Measurements from ENCODE around the gene COX7A1.
"Not testable (repeated sequence)": the region's sequence is repeated elsewhere in the genome, so short reads cannot be mapped to it uniquely, and the experiment has no call there.

COX7A1 gene

DNA sequence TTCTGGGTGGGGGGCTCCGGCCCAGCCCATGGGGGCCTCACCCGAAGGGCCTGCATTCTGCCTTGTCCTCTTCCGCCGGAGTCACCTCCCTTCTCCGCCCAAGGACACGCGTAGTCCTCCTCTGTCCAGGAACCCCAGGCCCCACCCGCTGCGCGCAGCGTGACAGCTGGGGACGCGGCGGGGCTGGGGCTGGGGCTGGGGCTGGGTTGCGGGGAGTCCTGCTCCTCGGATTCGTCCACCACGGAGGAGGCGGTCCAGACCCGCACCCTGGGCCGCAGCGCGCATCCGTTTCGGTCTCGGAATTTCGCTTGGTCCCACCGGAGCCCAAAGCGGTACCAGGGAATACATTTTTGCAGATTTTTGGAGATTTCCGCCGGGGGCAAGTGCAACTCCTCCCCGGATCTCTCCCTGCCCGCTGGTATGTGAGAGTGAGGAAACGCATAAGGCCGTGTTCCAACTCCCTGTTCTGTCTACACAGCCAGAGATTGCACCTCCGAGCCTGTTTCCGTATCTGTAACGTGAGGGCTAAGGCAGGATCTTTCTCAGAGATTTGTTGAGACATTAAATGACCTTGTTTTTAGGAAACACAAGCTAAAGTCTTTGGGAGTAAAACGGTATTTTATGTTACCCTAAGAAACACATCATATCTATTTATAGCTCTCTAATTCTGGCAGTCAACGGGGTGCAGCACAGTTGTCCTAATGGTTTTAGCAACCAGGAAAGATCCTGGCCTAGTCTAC, at the start of gene COX7A1:
COX7A1 (minus strand) TSS at position 96 of the 740 bp plus-strand sequence; CDS start at position 56, 40 bp downstream.
- DNase-seq: no peak

DNA sequence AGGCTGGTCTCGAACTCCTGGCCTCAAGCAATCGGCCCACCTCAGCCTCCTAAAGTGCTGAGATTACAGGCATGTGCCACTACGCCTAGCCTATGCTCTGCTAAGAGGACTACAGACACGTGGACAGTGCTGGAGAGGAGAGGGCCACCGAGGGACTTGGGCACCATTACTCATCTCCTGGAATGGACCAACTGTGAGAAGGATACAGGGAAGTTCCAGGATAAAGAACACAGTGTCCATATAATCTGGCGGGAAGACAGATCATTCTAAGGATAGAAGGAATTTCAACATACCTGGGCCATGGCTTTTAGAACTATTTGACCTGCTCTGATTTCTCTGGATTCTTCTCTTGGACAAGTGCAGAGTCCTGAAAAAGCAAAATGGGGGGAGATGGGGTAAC, 49.4 kb upstream of the COX7A1 start:
- DNase-seq: no peak

DNA sequence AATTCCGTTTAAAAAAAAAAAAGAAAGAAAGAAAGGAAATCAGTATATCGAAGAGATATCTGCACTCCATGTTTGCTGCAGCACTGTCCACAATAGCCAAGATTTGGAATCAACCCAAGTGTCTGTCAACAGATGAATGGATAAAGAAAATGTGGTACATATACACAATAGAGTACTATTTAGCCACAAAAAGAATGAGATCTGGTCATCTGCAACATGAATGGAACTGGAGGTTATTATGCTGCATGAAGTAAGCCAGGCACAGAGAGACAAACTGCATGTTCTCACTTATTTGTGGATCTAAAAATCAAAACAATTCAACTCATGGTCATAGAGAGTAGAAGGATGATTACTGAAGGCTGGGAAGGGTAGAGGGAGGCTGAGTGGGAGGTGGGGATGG, 45.9 kb upstream of the COX7A1 start:
- peak; percentile 10 to 93 for DNase-seq

DNA sequence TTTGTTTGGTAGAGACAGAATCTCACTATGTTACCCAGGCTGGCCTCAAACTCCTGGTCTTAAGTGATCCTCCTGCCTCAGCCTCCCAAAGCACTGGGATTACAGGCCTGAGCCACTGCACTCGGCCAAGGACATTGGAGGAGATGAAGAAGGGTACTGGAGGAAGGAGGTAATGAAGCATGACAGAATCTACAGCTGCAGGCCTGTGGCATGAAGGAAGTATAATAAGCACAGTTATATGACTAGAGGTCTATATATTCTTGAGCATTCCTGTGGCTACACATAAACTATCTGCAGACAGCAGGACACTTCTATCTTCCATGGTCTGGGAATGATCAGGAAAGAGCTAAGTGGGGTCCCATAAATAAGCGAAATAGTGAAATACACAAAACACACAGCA, 44.0 kb upstream of the COX7A1 start:
- no peak for DNase-seq

DNA sequence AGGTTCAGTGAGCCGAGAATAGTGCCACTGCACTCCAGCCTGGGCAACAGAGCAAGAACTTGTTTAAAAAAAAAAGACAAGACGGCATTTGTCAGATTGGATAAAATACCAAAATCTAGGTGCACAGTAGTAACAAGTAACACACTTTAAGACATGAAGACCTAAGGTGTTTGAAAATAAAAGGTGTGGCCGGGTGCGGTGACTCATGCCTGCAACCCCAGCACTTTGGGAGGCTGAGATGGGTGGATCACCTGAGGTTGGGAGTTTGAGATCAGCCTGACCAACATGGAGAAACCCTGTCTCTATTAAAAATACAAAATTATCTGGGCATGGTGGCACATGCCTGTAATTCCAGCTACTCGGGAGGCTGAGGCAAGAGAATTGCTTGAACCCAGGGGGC, 34.5 kb upstream of the COX7A1 start:
- not testable (repeated sequence) for DNase-seq

DNA sequence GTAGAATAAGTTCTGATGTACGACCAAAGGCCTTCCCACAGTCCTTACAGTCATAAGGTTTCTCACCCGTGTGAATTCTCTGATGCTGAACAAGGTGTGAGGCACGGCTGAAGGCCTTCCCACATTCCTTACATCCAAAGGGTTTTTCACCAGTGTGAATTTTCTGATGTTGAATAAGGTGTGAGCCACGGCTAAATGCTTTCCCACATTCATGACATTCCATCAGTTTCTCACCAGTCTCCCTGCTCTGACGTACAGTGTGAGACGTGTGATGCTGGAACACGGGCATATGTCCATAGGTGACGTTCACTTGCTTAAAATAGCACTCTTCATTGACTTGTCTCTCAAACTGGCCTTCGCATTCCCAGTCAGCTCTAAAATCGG, 31.0 kb upstream of the COX7A1 start:
- no peak for DNase-seq

DNA sequence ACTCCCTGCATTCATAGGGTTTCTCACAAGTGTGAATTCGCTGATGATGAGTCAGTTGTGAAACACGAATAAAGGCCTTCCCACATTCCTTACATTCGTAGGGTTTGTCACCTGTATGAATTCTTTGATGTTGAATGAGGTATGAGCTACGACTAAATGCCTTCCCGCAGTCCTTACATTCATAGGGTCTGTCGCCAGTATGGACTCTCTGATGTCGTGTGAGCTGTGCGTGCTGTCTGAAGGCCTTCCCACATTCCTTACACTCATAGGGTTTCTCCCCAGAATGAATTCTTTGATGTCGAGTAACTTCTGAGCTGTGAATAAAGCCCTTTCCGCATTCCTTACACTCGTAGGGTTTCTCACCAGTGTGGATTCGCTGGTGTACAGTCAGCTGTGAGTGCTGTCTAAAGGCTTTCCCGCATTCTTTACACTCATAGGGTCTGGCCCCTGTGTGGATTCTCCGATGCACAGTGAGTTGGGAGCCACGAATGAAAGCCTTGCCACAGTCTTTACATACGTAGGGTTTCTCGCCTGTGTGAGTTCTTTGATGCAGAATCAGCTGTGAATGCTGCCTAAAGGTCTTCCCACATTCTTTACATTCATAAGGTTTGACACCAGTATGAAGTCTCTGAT, 30.5 kb upstream of the COX7A1 start:
- no peak for DNase-seq

DNA sequence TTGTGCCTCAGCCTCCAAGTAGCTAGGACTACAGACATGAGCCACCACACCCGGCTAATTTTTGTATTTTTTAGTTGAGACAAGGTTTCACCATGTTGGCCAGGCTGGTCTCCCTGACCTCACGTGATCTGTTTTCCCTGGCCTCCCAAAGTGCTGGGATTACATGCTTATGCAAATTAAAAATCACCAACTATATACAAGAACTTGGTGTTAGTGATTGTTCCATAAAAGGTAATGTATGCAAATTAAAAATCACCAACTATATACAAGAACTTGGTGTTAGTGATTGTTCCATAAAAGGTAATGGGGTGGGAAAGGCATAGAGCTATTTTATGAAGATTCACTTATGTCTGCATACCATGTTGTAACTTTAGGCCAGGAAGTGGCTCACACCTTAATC, 26.8 kb upstream of the COX7A1 start:
- not testable (repeated sequence) for DNase-seq

DNA sequence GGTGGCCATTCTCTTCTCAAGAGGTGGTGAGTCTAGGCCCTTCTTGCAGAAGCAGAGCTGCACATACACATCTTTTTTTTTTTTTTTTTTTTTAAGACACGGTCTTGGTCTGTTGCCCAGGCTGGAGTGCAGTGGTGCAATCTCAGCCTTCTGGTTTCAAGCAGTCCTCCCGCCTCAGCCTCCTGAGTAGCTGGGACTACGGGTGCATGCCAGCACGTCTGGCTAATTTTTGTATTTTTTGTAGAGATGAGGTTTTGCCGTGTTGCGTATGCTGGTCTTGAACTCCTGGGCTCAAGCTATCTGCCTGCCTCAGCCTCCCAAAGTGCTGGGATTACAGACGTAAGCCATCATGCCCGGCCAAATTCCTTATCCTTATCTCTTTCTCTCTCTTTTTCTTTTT, 21.6 kb upstream of the COX7A1 start:
- DNase-seq: not testable (repeated sequence)

DNA sequence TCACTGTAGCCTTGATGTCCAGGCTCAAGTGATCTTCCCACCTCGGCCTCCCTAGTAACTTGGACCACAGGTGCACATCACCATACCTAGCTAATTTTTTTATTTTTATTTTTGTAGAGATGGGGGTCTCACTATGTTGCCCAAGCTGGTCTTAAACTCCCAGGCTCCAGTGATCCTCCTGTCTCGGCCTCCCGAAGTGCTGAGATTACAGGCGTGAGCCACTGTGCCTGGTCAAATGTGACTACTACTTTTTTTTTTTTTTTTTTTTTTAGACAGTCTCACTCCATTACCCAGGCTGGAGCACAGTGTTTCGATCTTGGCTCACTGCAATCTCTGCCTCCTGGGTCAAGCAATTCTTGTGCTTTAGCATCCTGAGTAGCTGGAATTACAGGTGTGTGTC, 20.6 kb upstream of the COX7A1 start:
- DNase-seq: no peak

DNA sequence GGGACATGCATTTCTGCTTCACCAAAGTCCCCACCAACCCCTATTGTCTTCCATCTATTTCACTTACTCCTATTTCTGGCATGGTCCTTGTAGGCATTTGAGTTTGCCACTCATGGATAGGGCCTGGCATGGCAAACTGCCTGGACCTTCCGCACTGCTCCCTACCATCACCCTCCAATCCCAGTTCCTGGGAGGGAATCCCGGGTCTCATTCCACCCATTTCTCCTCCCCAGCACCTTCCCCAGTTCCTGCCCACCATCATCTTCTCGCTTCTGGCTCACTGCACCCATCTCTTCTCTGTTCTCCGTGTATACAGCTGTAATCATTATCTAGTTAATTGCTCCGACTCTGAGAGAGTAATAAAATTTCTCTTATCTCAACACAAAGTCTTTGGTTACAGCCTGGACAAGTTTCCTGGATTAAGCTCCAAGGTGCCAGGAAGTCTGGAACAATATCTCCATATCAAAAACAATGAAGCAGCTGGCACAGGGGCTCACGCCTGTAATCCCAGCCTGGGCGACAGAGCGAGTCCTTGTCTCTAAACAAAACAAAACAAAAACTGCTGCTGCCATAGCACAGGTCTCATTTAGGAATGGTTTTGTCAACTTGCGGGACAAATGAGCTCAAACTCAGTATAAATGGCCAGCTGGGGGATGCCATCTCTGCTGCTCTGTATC, 17.0 kb upstream of the COX7A1 start:
- no peak for DNase-seq

DNA sequence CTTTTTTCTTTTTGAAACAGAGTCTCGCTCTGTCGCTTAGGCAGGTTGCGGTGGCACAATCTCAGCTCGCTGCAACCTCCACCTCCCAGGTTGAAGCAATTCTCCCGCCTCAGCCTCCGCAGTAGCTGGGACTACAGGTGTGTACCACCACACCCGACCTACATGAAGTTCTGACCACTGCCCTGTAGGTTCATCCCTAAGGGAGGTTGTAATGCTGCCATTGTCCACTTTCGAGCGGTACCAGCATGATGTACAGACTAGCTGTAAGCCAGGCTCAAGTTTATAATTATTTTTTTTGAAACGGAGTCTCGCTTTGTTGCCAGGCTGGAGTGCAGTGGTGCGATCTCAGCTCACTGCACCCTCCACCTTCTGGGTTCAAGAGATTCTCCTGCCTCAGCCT, 11.6 kb upstream of the COX7A1 start:
- DNase-seq: no peak

DNA sequence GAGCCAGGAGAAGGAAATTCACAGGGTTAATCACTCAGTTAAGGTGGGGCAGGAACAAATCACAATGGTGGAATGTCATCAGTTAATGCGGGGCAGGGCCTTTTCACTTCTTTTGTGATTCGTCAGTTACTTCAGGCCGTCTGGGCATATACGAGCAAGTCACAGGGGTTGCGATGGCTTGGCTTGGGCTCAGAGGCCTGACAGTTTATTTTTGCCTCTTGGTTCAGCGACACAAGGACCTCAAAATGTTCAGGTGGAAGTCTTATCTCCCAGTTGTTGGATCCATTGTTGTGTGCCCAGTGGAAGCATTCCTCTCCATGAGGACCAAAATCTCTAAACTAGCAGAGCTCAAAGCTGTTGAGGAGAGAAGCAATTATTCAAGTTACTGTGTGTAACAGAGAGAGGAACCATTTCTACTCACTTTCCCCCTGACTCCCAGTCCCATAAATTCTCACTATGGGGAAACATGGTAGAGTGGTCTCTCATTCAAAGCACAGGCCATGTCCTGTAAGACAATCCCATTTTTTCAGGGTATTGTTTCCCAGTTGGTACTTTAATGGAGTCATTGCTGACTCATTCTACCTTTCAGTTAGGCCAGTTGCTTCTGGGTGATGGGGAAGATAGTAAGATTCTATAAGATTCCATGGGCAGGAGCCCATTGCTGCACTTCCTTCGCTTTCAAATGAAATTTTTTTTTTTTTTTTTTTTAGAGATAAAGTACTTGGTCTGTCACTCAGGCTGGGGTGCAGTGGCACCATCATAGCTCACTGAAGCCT, 8.8 kb upstream of the COX7A1 start:
- DNase-seq: no peak

DNA sequence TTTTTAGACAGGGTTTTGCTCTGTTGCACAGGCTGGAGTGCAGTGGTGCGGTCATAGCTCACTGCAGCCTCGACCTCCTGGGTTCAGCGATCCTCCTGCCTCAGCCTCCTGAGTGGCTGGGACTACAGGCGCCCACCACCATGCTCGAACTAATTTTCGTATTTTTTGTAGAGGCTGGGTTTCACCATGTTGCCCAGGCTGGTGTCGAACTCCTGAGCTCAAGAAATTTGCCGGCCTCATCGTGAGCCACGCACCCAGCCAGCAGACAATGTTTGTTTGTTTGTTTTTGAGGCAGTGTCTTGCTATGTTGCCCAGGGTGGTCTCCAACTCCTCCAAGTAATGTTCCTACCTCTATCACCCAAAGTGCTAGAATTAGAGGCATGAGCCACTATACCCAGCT, 879 bp upstream of the COX7A1 start:
- no peak for DNase-seq

DNA sequence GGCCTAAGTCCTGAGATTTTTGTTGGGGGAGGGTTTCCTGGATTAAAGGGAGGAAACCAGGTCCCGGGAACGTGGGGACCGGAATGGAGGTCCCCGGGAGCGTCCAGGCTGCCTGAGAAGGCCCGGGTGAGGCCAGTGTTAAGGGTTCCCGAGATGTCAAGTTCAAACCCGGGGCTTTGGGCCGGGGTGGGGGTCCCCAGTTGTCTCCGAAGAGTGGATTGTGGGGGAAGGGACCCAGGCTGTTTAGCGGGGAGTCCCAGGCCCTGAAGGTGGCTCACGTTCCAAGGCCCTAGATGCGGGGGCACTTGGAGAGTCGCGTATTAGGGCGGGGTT, 262 bp downstream of the COX7A1 start:
- DNase-seq: no peak

DNA sequence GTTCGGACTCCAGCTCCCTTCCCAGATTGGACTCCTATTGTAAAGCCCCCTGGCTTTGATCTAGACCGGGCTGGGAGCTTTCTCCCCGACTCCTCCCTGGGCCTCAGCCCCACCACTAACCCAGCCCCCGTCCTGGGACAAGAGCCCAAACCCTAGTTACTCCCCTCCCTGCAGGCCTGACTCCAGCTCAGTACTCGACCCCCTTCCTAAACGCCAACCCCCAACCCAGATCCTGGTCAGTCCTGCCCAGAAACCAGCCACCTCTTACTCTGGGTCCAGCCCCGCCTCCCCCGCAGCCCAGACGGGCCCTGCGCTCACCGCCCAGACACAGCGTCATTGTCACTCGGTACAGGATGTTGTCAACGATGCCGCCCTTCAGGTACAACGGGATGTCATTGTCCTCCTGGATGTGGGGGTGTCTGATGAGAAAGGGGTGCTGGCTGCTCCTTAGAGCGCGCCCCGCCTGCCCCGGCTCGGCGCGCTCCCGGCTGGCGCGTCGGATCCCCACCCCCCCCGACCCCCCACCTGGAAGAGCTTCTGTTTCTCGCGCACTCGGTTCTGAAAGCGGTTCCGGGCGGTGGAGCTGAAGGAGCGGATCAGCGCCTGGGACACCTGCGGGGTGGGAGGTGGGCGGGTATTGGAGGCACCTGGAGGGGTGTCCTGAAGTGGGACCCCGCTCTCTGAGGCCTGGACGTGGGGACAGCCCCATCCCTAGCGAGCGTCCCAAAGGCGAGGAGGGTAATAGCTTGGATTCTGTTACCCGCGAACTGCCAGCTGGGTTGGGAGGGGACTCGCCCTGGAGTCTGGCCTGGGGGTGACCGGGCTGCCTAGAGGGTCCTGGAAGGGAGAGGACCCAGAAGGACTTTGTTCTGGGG, 866 bp downstream of the COX7A1 start:
- DNase-seq: no peak

DNA sequence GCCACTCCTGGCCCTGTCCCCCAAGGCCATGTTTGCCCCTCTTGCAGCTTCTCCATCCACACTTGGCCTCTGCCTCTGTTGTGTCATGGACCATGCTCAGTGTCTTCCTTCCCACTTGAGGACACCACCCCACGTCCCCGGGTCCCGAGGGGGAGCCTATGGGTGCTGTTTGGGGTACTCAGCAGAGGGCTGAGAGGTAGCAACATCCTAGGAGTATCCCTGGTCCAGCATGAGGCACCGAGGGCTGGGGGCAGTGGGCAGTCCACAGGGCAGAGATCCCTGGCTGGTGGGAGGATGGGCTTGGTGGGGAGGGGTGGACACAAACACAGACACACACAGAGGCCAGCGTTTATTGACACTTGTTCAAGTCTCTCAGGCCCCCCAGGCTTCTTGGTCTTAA, 1.7 kb downstream of the COX7A1 start:
- no peak for DNase-seq

DNA sequence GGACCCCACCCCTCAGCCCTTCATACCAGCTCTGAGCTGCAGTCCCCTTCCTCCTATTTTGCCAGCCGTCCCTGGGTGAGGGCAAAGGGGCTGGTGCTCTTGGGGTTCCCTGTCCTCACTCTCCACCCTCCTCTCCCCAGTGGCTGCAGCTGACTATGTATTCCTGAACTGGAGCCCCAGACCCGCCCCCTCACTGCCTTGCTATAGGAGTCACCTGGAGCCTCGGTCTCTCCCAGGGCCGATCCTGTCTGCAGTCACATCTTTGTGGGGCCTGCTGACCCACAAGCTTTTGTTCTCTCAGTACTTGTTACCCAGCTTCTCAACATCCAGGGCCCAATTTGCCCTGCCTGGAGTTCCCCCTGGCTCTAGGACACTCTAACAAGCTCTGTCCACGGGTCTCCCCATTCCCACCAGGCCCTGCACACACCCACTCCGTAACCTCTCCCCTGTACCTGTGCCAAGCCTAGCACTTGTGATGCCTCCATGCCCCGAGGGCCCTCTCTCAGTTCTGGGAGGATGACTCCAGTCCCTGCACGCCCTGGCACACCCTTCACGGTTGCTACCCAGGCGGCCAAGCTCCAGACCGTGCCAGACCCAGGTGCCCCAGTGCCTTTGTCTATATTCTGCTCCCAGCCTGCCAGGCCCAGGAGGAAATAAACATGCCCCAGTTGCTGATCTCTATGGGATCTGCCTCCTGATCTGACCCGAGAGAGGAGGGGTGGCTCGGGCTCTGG, 2.4 kb downstream of the COX7A1 start:
- DNase-seq: no peak

DNA sequence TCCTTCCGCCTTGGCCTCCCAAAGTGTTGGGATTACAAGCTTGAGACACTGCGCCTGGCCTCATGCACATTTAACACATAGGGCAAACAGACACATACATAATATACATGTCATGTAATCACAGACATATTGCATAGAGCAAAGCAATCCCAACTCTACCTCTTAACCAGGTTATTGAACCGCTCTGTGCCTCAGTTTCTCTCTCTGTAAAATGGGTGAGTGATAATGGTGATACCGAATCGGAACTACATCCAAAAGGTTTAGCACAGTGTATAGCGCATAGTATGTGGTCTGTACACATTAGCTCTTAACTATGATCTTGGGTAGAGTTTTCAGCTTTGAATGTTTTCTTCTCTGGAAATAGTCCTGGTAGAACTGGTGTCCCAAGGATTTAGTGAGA, 7.6 kb downstream of the COX7A1 start:
- DNase-seq: no peak

DNA sequence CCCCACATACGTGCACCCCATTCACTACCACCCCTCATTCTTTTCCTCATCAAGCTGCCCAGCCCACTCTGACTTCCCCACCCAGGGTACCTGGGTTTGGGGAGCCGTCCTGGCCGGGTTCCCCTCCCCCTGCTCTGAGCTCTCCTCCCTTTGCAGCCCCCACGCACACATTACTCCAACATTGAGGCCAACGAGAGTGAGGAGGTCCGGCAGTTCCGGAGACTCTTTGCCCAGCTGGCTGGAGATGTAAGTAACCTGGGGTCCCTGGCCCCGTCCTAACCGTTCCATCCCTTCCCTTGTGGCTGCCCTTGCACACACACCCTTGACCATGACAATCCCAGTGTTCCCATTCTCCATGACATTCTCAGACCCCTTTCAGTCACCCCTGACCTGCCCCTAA, 9.8 kb downstream of the COX7A1 start:
- DNase-seq: no peak

DNA sequence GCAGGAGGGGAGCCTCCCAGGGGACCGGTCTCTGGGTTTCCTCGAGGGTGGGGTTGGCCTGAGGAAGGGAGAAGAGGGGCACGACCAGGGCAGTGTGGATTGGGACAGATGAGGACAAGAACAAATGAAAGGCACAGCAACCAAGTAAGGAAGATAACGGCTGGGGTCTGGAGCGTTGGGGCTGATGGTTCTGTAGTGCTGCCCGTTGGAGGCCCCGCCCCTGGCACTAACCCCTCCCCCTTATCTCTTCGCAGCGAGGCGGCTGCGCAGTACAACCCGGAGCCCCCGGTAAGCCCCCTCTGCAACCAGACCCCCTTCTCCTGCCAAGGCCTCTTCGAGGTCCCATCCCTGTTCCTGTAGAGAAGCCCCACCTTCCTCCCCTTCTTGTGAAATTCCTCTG, 10.2 kb downstream of the COX7A1 start:
- DNase-seq: no peak

Measured in hippocampal formation (tissue), 2 donors.